GM19099 (cell line): ENCODE data around the gene ZNF337.

ENCODE experiments used
- POLR2A ChIP-seq: IDR thresholded peaks from 3 replicates; pipeline ENCODE4 v1.6.1; 2011; ENCODE audit warnings: low read depth; ENCODE audit not compliant: insufficient read length; ENCODE audit errors: extremely low read depth

The ZNF337 gene

DNA sequence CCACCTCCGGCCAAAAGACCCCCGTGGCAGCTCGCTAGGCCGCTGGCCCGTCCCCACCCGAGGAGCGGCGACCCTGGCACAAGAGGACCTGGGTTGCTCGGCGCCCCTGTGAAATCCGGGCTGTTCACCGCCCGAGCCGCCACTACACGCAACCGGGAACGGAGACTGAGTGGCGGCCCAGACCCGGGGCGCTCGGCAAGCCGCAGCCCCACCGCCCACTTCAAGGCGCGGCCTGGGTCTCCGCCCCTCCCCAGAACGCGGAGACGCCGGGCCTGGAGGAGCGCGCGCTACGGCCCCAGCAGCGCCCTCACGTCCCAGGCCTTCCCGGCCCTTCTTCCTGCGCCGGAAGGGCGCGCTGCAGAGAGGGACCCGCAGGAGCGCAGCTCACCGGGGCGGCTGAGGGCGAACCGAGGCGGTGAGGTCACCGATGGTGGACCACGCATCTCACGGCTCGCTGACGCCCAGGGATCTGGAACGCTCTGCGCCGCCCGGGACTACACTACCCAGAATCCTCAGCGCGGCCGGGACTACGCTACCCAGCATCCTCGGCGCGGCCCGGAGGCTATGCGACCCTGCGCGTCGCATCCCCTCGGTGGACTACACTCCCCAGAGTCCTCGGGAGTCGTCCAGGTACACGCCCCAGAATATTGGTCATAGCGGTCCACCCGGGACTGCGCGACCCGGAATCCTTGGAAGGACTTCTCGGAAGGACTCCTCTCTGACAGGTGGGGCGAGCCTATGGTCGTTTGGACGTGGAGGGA is at the start of gene ZNF337:
ZNF337 (minus strand) TSS at position 483 of the 761 bp plus-strand sequence. CDS start 10,436 bp downstream, outside the sequence.
- peak; percentile 66 for TF ChIP-seq POLR2A

DNA sequence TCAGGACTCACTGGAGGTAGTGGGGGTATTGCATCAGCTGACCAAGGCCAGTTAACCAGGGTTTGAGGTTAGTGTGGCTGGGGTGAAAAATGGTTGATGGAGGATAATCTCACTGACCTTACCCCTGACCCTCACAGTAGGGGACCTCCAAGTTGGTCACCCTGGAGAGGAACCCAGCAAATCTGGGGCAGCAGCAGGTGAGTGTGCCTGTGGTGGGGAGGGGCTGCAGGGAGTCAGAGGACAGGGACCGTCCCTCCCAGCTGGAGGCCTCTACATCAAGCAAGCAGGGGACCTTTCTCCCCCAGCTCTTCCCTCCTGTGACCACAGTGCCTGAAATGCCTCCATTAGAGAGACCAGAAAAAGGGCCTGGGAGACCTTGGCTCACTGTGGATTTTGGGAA is 49.1 kb upstream of the ZNF337 start:
- TF ChIP-seq POLR2A = no peak

DNA sequence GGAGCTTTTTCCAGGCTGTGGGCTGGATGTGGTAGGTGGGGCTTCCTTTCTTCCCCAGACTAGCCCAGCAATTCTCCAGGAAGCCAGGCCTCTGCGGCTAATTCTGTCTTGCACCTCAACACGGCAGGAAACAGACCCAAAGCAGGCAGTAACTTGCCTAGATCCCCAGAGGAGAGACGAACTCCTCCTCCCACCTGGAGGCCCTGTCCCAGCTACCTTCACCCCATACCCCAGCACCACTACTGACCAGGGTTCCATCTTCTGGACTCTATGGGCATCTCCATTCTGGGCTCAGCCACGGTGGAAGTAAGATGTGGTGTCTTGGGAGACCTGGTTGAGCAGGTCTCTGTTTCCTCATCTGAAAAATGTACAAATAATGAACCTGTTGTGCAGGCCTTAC is 48.4 kb upstream of the ZNF337 start:
- no peak for TF ChIP-seq POLR2A

DNA sequence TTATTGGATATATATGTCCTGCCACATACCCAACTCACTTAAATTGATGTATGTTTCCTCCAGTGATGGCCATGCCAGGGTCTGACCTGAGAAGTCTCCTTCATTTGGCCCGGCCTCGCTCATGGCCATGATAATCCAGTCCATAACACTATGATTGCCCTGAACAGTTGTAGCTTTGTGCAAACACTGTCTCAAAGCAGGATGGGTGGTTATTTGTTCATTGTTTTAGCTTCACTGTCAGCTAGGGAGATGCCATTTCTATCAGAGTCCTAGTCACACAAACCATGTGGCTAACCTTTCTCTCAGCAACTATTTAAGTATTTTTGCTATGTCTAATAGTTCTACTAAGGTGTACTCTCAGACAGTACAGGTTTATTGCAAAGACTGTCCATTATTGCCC is 47.6 kb upstream of the ZNF337 start:
- TF ChIP-seq POLR2A = no peak

DNA sequence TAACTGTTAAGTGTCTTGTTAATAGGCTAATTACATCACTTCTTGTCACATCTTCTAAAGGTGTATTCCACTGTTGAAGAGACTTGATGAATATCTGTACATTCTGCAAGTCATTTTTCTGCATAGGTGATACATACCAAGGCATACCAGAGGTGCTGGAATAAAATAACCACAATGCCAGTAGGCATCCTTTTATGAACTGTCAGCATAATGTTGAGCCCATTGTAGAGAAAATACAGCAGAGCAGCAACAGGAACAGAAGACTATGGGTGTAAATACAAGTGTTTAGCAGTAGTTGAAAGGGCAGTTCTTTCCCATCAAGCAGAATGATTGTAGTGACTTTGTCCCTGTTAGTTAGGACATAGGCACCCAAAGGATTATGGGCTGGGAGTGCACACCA is 44.4 kb upstream of the ZNF337 start:
- TF ChIP-seq POLR2A = no peak

DNA sequence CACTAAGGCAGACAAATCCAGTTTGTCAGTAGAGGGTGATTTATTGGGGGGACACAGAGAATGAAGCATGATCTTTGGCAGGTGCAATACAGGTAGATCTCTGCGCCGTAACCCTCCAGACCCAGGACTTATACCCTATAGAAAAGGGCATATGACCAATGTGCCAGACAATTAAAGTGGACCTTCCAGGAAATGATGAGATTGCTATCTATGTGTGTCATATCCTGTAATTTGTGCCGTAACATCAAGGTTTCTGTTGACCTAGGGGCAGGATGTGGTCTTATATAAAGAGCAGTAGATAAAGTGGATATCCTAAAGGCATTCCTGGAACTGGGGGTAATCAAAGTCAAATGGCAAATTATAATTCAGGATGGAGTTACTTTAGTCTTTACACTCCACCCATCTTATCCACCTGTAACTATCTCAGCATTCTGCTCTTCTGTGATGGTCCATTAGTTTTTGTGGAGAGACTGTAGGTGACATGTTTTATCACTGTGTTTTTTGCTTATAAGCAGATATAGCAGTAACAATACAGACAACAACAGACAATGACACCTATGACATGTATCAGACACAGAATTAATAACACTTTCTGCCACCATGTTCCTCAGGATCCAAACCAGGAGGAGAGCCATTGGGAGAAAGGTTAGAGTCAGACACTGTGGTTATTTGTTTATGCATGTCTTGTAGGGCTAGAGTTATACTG is 43.1 kb upstream of the ZNF337 start:
- TF ChIP-seq POLR2A = no peak

DNA sequence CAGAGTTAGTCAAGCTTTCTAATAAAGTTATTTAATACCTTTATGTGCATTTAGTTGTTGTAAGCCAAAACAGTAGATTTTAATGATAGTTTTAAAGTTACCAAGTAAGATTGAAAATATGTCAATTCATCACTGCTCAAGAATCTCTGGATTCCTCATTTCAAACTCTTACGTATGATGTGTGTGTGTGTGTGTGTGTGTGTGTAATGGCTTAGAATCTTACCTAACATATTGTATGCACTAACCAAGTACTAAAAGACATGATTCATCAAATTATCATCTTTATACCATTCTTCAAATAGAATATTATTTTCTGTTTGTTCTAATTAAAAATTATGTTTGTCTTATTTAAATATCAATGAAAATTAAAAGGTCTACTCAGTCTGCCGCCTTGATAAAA is 41.5 kb upstream of the ZNF337 start:
- no peak for TF ChIP-seq POLR2A

DNA sequence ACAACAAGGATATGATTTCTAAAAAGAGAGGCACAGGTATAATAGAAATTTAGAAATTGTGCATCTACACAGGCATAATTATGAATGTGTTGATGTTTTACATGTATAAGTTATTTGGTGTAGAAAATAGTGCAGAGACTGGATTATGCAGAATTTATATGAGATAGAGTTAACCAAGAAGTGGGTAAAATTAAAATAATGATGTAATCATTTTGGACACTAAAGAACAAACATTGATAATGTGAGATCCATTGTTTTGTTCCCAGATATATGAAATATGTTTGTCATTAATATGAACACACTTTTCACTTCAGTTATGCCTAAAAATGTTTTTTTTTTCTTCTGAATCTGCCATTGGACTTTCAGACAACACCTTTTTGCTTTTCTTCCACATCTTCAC is 37.2 kb upstream of the ZNF337 start:
- TF ChIP-seq POLR2A = no peak

DNA sequence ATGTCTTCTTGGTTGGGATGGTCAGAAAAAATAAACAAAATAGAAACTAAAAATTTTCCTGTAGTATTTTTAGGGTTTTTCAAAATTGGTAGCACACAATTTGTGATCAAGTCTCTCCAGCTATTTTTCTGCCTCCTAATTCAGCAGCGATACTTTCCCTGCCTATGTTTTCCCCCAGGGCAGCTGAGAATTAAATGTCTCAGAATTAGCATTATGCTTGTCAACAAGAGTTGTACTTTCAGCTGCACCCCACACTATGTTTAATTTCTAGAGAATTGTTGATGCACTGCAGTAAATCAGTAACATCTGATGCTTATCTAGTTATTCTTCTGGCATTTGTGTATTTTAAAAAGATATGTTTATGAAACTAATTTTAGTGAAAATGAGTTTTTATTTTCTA is 34.2 kb upstream of the ZNF337 start:
- TF ChIP-seq POLR2A = no peak

DNA sequence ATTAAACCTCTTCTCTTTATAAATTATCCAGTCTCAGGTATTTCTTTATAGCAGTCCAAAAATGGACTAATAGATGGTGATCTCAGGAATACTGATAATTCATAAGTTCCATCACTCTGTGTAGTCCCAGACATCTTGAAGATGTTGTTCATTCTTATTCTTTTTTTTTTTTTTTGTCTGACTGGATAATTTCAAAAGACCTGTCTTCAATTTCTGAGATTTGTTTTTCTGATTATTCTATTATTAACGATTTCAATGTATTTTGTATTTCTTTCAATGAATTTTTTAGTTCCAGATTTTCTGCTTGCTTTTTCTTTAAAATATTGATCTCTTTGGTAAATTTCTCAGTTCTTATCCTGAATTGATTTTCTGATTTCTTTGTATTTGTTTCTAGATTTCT is 29.7 kb upstream of the ZNF337 start:
- TF ChIP-seq POLR2A = no peak

DNA sequence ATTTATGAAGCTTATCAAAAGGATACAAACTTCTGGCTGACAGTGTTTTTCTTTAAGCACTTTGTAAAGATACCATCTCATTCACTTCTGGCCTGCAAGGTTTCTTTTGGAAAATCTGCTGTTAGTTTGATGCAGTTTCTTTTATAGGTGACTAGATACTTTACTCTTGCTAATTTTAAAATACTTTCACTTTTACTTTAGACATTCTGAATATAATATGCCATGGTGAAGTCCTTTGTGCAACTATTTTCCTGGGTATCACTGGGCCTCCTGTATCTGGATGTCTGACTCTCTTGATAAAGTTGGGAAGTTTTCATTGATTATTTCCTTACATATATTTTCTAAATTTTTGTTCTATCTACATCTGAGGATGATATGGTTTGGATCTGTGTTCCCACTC is 29.0 kb upstream of the ZNF337 start:
- no peak for TF ChIP-seq POLR2A

DNA sequence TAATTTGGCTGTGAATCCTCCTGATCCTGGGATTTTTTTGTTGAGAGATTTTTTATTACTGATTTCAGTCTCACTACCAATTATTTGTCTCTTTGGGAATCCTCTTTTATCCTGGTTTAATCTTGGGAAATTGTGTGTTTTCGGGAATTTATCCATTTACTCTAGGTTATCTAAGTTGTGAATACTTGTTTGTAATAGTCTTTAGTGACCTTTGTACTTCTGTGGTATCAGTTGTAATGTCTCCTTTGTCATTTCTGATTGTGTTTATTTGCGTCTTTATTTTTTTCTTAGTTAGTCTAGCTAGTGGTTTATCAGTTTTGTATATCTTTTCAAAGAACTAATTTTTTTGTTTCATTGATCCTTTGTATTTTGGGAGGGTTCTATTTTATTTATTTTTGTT is 27.3 kb upstream of the ZNF337 start:
- TF ChIP-seq POLR2A = no peak

DNA sequence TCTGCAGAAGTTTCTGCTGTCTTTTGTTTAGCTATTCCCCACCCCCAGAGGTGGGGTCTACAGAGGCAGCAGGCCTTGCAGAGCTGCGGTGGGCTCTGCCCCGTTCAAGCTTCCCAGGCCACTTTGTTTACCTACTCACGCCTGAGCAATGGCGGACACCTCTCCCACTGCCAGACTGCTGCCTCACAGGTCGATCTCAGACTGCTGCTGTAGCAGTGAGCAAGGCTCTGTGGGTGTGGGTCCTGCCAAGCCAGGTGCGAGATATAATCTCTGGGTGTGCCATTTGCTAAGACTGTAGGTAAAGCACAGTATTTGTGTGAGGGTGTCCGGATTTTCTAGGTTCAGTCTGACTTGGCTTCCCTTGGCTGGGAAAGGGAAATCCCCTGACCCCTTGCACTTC is 23.6 kb upstream of the ZNF337 start:
- no peak for TF ChIP-seq POLR2A

DNA sequence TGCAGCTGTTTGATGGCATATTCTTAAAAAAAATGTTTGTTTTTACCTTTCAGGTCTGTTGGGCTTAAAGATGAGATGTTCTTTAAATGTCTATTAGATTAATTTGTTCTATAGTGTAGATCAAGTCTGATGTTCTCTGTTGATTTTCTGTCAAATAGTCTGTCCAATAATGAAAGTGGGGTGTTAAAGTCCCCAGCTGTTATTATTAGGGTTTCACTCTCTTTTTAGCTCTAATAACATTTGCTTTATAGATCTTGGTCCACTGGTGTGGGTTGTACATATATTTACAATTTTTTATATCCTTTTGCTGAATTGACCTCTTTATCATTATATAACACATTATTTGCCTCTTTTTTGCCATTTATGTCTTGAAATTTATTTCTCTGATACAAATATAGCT is 11.0 kb upstream of the ZNF337 start:
- TF ChIP-seq POLR2A = no peak

DNA sequence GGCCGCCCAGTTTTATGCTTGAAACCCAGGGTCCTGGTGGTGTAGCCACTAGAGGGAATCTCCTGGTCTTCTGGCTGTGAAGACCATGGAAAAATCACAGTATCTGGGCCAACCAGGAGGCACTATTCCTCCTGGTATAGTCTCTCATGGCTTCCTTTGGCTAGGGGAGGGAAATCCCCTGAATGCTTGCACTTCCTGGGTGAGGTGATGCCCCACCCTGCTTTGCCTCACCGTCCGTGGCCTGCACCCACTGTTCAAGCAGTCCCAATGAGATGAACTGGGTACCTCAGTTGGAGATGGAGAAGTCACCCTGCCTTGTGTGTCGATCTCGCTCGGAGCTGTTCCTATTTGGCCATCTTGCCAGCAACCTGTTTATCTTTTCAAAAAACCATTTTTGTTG is 10.1 kb upstream of the ZNF337 start:
- no peak for TF ChIP-seq POLR2A

DNA sequence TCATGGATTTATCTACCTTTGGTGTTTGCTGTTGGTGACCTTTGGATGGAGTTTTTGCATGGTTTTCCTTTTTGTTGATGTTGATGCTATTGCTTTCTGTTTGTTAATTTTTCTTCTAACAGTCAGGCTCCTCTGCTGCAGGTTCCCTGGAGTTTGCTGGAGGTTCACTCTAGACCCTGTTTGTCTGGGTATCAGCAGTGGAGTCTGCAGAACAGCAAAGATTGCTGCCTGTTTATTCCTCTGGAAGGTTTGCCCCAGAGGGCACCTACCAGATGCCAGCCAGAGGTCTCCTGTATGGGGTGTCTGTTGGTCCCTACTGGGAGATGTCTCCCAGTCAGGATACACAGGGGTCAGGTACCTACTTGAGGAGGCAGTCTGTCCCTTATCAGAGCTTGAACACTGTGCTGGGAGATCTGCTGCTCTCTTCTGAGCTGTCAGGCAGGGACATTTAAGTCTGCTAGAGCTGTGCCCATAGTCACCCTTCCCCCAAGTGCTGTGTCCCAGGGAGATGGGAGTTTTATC is 9.2 kb upstream of the ZNF337 start:
- TF ChIP-seq POLR2A = no peak
